NB4 (cell line): ENCODE results near the gene TMEM95.

Experiments
- DNase-seq: peaks from one replicate; pipeline ENCODE4 v3.0.0; 2010; ENCODE audit warnings: low read depth
- H3K4me3 ChIP-seq: one replicate; pipeline ENCODE4 v1.5.1; 2011; ENCODE audit warnings: mild to moderate bottlenecking, low read depth, low read length, moderate library complexity
- MYC ChIP-seq: IDR thresholded peaks from 2 replicates; pipeline ENCODE4 v1.6.1; 2011; ENCODE audit warnings: low read depth, low read length
- POLR2A ChIP-seq: IDR thresholded peaks from 2 replicates; pipeline ENCODE4 v1.6.1; 2011; ENCODE audit warnings: mild to moderate bottlenecking; ENCODE audit not compliant: insufficient read length; ENCODE audit errors: extremely low read depth
- TF ChIP-seq, protein P1 (sequence below): IDR thresholded peaks from one replicate; pipeline ENCODE4 v1.5.1; 2012; ENCODE audit warnings: low read depth, low read length
- TF ChIP-seq, protein P2 (sequence below): IDR thresholded peaks from 2 replicates; pipeline ENCODE4 v1.6.1; 2011; ENCODE audit warnings: low read depth, low read length

The TMEM95 gene

DNA sequence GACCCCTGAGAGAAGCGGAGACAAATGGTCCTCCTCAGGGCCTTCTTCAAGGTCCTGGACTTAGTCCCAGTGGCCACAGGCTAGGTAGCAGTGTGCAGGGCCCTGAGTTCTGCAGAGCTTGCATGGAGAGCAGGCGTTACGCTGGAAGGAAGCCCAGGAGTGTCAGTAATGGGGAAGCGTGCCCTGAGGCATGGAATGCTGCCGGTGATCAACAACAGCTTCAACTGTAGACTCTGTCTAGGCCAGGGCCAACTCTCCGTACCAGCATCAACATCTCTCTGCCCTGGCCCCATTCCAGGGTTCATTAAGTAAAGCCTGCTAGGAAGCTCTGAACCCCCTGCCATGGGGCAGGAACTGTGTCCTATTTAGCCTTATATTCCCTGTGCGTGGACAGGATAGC lies 25.4 kb downstream of the TMEM95 start:
- no peak overlapping the region for H3K4me3 ChIP-seq
- TF ChIP-seq, protein P1, sequence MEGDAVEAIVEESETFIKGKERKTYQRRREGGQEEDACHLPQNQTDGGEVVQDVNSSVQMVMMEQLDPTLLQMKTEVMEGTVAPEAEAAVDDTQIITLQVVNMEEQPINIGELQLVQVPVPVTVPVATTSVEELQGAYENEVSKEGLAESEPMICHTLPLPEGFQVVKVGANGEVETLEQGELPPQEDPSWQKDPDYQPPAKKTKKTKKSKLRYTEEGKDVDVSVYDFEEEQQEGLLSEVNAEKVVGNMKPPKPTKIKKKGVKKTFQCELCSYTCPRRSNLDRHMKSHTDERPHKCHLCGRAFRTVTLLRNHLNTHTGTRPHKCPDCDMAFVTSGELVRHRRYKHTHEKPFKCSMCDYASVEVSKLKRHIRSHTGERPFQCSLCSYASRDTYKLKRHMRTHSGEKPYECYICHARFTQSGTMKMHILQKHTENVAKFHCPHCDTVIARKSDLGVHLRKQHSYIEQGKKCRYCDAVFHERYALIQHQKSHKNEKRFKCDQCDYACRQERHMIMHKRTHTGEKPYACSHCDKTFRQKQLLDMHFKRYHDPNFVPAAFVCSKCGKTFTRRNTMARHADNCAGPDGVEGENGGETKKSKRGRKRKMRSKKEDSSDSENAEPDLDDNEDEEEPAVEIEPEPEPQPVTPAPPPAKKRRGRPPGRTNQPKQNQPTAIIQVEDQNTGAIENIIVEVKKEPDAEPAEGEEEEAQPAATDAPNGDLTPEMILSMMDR = no peak
- TF ChIP-seq, protein P2, sequence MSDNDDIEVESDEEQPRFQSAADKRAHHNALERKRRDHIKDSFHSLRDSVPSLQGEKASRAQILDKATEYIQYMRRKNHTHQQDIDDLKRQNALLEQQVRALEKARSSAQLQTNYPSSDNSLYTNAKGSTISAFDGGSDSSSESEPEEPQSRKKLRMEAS = no peak
- TF ChIP-seq MYC (no peak), POLR2A (no peak)
- no peak for DNase-seq

- no peak for DNase-seq
- no peak within 1 kb of the TSS for H3K4me3 ChIP-seq
- TF ChIP-seq, protein P1 = no peak
- TF ChIP-seq, protein P2 = no peak
- no peak for TF ChIP-seq POLR2A
- no peak for TF ChIP-seq MYC
These were observed 26.1 kb downstream of the TMEM95 start, which contains the start of gene TNK1 for GRCh38 chr17:7380855-7381683. Gene TNK1, plus strand, starts transcription at chr17:7381089. Its CDS starts 1,838 bp downstream, at chr17:7382927.

- TF ChIP-seq, protein P2 = no peak
- TF ChIP-seq, protein P1 = no peak
- TF ChIP-seq MYC = no peak
- no peak for TF ChIP-seq POLR2A
- no peak for DNase-seq
- no peak overlapping the region for H3K4me3 ChIP-seq
These were observed 27.9 kb downstream of the TMEM95 start for GRCh38 chr17:7382901-7383300.

DNA sequence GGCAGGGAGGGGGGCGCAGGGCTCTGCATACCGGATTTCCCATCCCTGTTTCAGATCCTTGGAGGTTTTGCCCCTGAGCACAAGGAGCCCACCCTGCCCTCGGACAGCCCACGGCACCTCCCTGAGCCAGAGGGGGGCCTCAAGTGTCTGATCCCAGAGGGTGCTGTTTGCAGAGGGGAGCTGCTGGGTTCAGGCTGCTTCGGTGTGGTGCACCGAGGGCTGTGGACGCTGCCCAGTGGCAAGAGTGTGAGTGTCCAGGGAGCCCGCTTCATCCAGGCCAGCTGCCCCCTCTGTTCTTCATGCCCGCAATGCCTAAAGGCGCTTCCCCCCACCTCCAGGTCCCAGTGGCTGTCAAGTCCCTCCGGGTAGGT lies 28.4 kb downstream of the TMEM95 start:
- TF ChIP-seq, protein P2 = no peak
- TF ChIP-seq, protein P1 = no peak
- TF ChIP-seq POLR2A = no peak
- no peak for TF ChIP-seq MYC
- DNase-seq = no peak
- no peak overlapping the region for H3K4me3 ChIP-seq

DNA sequence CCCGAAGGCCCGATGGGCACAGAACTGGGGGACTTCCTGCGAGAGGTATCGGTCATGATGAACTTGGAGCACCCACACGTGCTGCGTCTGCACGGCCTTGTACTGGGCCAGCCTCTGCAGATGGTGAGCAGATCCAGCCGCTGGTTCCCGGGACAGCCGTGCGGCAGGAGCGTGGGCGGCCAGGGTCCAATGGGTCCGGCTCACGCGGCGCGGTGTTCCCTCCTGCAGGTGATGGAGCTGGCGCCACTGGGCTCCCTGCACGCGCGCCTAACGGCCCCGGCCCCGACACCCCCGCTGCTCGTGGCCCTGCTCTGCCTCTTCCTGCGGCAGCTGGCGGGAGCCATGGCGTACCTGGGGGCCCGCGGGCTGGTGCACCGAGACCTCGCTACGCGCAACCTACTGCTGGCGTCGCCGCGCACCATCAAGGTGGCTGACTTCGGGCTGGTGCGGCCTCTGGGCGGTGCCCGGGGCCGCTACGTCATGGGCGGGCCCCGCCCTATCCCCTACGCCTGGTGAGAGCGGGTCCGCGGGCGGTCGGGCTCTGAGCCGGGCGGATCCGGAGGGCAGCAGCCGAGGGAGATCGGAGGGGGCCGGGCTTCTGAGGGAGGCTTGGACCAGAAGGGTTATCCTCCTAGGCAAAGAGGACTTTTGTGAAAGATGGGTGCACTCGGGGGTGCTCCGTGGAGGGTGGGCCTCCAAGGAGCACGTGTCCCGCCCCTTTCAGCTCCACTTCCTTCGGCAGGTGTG lies 29.0 kb downstream of the TMEM95 start:
- no peak overlapping the region for H3K4me3 ChIP-seq
- DNase-seq = no peak
- TF ChIP-seq POLR2A = no peak
- TF ChIP-seq, protein P2 = no peak
- TF ChIP-seq, protein P1 = no peak
- TF ChIP-seq MYC = no peak
